Loucy (cell line): ENCODE measurements around the gene DDAH2.

Experiments used
- H2AFZ ChIP-seq: fragments of 200-600 bp; sonication (generic); 2 replicates; pipeline ENCODE4 v1.6.0; 2016; ENCODE audit warnings: antibody characterized with exemption, mild to moderate bottlenecking, low read length, moderate library complexity
- H3F3A ChIP-seq: fragments of 200-600 bp; 2 replicates; pipeline ENCODE4 v1.6.0; 2016; ENCODE audit warnings: antibody characterized with exemption, low read depth, mild to moderate bottlenecking
- H3K27me3 ChIP-seq: fragments of 200-600 bp; sonication (generic); 2 replicates; pipeline ENCODE4 v1.6.1; 2014; ENCODE audit warnings: low read length, mild to moderate bottlenecking; ENCODE audit not compliant: insufficient read depth, poor library complexity, severe bottlenecking
- H3K36me3 ChIP-seq: fragments of 200-600 bp; sonication (generic); 2 replicates; pipeline ENCODE4 v1.6.1; 2016; ENCODE audit warnings: low read length; ENCODE audit not compliant: insufficient read depth
- H3K4me1 ChIP-seq: fragments of 200-600 bp; sonication (generic); 2 replicates; pipeline ENCODE4 v1.5.1; 2014; ENCODE audit warnings: low read length, mild to moderate bottlenecking; ENCODE audit not compliant: insufficient read depth, poor library complexity, severe bottlenecking
- H3K4me2 ChIP-seq: fragments of 200-600 bp; sonication (generic); 2 replicates; pipeline ENCODE4 v1.6.0; 2014; ENCODE audit warnings: antibody characterized with exemption, low read length, low read depth, mild to moderate bottlenecking; ENCODE audit not compliant: poor library complexity, severe bottlenecking
- H3K4me3 ChIP-seq: fragments of 200-600 bp; sonication (generic); 2 replicates; pipeline ENCODE4 v1.5.1; 2014; ENCODE audit warnings: low read length, mild to moderate bottlenecking, mixed read lengths; ENCODE audit not compliant: poor library complexity, severe bottlenecking
- H3K79me2 ChIP-seq: fragments of 200-600 bp; sonication (generic); 2 replicates; pipeline ENCODE4 v1.6.1; 2014; ENCODE audit warnings: low read length; ENCODE audit not compliant: insufficient read depth
- H3K9ac ChIP-seq: fragments of 200-600 bp; sonication (generic); 2 replicates; pipeline ENCODE4 v1.6.0; 2014; ENCODE audit warnings: mild to moderate bottlenecking, low read depth, low read length, moderate library complexity; ENCODE audit not compliant: poor library complexity, severe bottlenecking
- H3K9me2 ChIP-seq: fragments of 200-600 bp; sonication (generic); replicated peaks from 2 replicates; pipeline ENCODE4 v1.6.1; 2016; ENCODE audit warnings: low read depth, low read length, mixed read lengths
- H3K9me3 ChIP-seq: fragments of 200-600 bp; sonication (generic); 2 replicates; pipeline ENCODE4 v1.6.1; 2014; ENCODE audit warnings: mild to moderate bottlenecking, antibody characterized with exemption, low read length, low read depth; ENCODE audit not compliant: insufficient read depth
- H4K20me1 ChIP-seq: fragments of 200-600 bp; sonication (generic); 2 replicates; pipeline ENCODE4 v1.6.0; 2014; ENCODE audit warnings: antibody characterized with exemption, low read length, mild to moderate bottlenecking; ENCODE audit not compliant: insufficient read depth, poor library complexity, severe bottlenecking
- EZH2phosphoT487 ChIP-seq: fragments of 200-600 bp; IDR thresholded peaks from 2 replicates; pipeline ENCODE4 v1.6.1; 2018; ENCODE audit warnings: antibody characterized with exemption, mild to moderate bottlenecking, moderate library complexity, borderline replicate concordance
- TF ChIP-seq, protein P1 (sequence below): fragments of 200-600 bp; sonication (generic); conservative IDR thresholded peaks from 2 replicates; pipeline ENCODE4 v1.5.1; 2014; ENCODE audit warnings: mild to moderate bottlenecking, antibody characterized with exemption, low read length

The DDAH2 gene, protein sequence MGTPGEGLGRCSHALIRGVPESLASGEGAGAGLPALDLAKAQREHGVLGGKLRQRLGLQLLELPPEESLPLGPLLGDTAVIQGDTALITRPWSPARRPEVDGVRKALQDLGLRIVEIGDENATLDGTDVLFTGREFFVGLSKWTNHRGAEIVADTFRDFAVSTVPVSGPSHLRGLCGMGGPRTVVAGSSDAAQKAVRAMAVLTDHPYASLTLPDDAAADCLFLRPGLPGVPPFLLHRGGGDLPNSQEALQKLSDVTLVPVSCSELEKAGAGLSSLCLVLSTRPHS

DNA sequence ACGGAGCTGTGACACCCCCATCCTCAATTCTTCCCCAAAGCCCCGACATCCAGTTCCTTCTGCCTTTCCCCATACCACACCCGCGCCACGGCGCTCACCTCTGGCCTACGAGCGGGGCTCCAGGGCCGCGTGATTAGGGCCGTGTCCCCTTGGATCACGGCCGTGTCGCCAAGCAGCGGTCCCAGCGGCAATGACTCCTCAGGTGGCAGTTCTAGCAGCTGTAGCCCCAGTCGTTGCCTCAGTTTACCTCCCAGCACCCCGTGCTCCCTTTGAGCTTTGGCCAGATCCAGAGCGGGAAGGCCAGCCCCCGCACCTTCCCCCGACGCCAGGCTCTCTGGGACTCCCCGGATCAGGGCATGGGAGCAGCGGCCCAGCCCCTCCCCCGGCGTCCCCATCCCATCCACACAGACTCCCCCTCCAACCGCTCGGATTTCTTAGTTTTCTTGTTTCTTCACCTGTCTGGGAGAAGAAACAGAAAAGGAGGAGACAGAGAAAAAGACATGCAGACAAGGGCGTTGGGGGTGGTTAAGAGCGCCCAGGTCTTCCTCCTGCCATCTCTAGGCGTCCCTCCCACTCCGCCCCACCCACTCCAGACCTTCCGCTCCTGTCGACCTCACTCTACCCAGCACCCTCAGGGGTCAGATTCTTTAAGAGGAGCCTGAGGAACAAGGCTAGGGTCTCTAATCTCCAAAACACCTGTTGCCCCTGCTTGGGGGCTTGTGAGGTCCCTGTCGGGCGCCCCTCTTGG is at the start of gene DDAH2:
TSS of gene DDAH2 (minus strand) at position 533 of the 748 bp plus-strand sequence. CDS start at position 395, 138 bp downstream.
- Histone ChIP-seq H3K4me3 (peak within 1 kb of the TSS; percentile 94), H3F3A (peaks cover 17% of the 10 kb centered on the region; the same call in 1 of the 2 replicates), H3K9me3 (no peaks in the 10 kb centered on the region), H3K4me2 (peak within 1 kb of the TSS; percentile 85), H3K4me1 (peaks cover 58% of the 10 kb centered on the region), H4K20me1 (peaks cover 36% of the 10 kb centered on the region), H3K9ac (peak within 1 kb of the TSS; percentile 89), H3K79me2 (peaks cover 65% of the 10 kb centered on the region), H2AFZ (peak within 1 kb of the TSS; percentile 45; the same call in 1 of the 2 replicates), H3K27me3 (no peaks in the 10 kb centered on the region), H3K36me3 (peaks cover 38% of the 10 kb centered on the region), H3K9me2 (no peaks in the 10 kb centered on the region)
- TF ChIP-seq EZH2phosphoT487 = no peak
- TF ChIP-seq, protein P1, sequence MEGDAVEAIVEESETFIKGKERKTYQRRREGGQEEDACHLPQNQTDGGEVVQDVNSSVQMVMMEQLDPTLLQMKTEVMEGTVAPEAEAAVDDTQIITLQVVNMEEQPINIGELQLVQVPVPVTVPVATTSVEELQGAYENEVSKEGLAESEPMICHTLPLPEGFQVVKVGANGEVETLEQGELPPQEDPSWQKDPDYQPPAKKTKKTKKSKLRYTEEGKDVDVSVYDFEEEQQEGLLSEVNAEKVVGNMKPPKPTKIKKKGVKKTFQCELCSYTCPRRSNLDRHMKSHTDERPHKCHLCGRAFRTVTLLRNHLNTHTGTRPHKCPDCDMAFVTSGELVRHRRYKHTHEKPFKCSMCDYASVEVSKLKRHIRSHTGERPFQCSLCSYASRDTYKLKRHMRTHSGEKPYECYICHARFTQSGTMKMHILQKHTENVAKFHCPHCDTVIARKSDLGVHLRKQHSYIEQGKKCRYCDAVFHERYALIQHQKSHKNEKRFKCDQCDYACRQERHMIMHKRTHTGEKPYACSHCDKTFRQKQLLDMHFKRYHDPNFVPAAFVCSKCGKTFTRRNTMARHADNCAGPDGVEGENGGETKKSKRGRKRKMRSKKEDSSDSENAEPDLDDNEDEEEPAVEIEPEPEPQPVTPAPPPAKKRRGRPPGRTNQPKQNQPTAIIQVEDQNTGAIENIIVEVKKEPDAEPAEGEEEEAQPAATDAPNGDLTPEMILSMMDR = no peak

DNA sequence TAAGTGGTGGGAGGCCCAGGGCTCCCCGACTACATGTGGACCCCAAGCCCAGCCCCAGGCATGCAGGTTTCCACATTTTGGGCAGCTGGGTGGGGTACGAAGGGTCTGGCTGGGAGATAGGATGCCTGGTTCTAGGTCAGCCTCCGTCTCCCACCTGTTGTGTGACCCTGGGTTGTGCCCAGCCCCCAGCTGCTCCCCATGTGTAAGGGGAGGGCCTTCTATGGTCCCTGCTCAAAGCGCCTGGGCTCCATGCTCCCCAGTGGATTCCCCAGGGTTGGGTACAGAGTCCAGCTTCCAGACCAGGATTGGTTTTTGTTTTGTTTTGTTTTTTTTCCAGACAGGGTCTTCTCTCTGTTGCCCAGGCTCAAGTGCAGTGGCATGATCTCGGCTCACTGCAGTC is 49.1 kb upstream of the DDAH2 start:
- Histone ChIP-seq H3K4me3 (no peak overlapping the region), H4K20me1 (no peaks in the 10 kb centered on the region), H3K9me3 (no peaks in the 10 kb centered on the region), H3K36me3 (peaks cover 35% of the 10 kb centered on the region; the same call in 1 of the 2 replicates), H3K9me2 (no peaks in the 10 kb centered on the region), H3K79me2 (no peaks in the 10 kb centered on the region), H3F3A (no peaks in the 10 kb centered on the region), H3K4me1 (peaks cover 8% of the 10 kb centered on the region), H3K4me2 (no peak overlapping the region), H2AFZ (no peak overlapping the region), H3K27me3 (no peaks in the 10 kb centered on the region), H3K9ac (no peak overlapping the region)
- TF ChIP-seq EZH2phosphoT487 = no peak
- TF ChIP-seq, protein P1 = no peak

DNA sequence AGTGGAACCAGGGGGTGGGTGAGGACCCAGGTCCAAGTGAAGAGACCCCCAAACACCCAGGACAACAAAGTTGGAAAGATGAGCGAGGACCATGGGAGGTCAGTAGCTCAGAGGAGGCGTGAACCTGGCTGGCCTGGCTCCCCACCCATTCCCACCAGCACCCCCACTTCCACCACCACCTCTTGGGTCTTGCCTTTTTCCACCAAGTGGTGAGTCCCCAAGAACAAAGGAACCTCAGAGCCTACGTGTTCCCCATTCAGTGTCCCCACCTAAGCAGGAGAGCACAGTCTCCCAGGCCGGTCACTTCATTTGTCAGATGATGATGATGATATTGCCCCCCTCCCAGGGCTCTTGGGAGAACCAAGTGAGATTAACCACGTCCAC is 48.6 kb upstream of the DDAH2 start:
- no peaks in the 10 kb centered on the region for H3K79me2 ChIP-seq
- H2AFZ ChIP-seq = no peak overlapping the region
- TF ChIP-seq, protein P1 = no peak
- TF ChIP-seq EZH2phosphoT487 = no peak
- no peaks in the 10 kb centered on the region for H4K20me1 ChIP-seq
- H3K4me1 ChIP-seq = peaks cover 13% of the 10 kb centered on the region
- H3K9me3 ChIP-seq = no peaks in the 10 kb centered on the region
- H3K4me2 ChIP-seq = no peak overlapping the region
- H3K36me3 ChIP-seq = peaks cover 32% of the 10 kb centered on the region; the same call in 1 of the 2 replicates
- H3K4me3 ChIP-seq = no peak overlapping the region
- no peaks in the 10 kb centered on the region for H3F3A ChIP-seq
- H3K27me3 ChIP-seq = no peaks in the 10 kb centered on the region
- H3K9ac ChIP-seq = no peak overlapping the region
- H3K9me2 ChIP-seq = no peaks in the 10 kb centered on the region
